NB4 (cell line): ENCODE data around the gene EXD1.

ENCODE experiments used
- POLR2A ChIP-seq: IDR thresholded peaks from 2 replicates; pipeline ENCODE4 v1.6.1; 2011; ENCODE audit warnings: mild to moderate bottlenecking; ENCODE audit not compliant: insufficient read length; ENCODE audit errors: extremely low read depth
- TF ChIP-seq, protein P1 (sequence below): IDR thresholded peaks from one replicate; pipeline ENCODE4 v1.5.1; 2012; ENCODE audit warnings: low read depth, low read length

- TF ChIP-seq, protein P1, sequence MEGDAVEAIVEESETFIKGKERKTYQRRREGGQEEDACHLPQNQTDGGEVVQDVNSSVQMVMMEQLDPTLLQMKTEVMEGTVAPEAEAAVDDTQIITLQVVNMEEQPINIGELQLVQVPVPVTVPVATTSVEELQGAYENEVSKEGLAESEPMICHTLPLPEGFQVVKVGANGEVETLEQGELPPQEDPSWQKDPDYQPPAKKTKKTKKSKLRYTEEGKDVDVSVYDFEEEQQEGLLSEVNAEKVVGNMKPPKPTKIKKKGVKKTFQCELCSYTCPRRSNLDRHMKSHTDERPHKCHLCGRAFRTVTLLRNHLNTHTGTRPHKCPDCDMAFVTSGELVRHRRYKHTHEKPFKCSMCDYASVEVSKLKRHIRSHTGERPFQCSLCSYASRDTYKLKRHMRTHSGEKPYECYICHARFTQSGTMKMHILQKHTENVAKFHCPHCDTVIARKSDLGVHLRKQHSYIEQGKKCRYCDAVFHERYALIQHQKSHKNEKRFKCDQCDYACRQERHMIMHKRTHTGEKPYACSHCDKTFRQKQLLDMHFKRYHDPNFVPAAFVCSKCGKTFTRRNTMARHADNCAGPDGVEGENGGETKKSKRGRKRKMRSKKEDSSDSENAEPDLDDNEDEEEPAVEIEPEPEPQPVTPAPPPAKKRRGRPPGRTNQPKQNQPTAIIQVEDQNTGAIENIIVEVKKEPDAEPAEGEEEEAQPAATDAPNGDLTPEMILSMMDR, result no peak
- TF ChIP-seq POLR2A, result no peak
Observed at GRCh38 chr15:41235929-41236328, 5.4 kb upstream of the EXD1 start.
